Measurements from ENCODE around the gene LRRN2.

LRRN2 gene

DNA sequence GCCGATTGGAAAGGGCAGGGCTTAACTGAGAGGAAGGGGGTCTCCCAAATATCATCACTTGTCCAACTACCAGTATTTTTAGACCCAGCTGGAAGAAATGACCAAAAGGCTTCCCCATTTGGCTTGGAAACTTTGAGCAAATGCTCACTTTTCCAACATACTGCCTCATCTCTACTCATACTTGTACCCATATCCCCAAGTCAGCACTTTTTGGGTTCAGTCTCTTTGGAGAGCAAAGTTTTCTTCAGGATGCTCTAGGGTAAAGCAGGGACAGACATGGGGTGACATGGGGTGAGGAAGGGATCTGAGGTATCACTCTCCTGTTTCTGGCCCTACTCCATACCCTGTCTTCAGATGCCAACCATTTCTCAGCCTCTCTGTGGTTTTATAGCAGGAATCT, 27.2 kb downstream of the LRRN2 start:
- TF ChIP-seq, protein P1, sequence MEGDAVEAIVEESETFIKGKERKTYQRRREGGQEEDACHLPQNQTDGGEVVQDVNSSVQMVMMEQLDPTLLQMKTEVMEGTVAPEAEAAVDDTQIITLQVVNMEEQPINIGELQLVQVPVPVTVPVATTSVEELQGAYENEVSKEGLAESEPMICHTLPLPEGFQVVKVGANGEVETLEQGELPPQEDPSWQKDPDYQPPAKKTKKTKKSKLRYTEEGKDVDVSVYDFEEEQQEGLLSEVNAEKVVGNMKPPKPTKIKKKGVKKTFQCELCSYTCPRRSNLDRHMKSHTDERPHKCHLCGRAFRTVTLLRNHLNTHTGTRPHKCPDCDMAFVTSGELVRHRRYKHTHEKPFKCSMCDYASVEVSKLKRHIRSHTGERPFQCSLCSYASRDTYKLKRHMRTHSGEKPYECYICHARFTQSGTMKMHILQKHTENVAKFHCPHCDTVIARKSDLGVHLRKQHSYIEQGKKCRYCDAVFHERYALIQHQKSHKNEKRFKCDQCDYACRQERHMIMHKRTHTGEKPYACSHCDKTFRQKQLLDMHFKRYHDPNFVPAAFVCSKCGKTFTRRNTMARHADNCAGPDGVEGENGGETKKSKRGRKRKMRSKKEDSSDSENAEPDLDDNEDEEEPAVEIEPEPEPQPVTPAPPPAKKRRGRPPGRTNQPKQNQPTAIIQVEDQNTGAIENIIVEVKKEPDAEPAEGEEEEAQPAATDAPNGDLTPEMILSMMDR (IDR thresholded peaks at IDR 0.05; ENCODE audit: low read depth, low read length): no peak
- H3K4me3 ChIP-seq (ENCODE audit: low read depth, low read length): no peak overlapping the region

DNA sequence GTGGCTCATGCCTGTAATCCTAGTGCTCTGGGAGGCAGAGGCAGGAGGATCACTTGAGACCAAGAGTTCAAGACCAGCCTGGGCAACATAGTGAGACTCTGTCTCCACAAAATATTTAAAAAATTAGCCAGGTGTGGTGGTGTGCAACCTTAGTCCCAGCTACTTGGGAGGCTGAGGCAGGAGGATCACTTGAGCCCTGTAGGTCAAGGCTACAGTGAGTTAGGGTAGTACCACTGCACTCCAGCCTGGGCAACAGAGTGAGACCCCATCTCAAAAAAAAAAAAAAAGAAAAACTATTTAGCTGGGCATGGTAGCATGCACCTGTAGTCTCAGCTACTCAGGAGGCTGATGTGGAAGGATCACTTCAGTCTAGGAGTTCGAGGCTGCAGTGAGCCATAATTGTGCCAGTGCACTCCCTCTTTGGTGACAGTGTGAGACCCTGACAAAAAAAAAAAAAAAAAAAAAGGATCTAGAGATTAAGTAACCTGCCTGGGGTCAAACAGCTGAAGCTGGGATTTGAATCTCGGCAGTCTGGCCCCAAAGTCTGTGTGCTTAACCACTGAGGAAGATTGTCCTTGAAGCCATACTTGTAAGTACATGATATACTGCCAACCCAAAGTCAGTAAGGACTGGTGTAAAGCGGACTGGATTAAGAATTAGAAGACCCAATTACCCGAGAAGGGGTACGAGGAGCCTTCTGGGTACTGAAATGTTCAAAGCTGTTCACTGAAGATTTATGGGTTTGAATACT, 31.8 kb downstream of the LRRN2 start:
- TF ChIP-seq, protein P1 (IDR thresholded peaks at IDR 0.05; ENCODE audit: low read depth, low read length): no peak
- no peak overlapping the region for H3K4me3 ChIP-seq (ENCODE audit: low read depth, low read length)

DNA sequence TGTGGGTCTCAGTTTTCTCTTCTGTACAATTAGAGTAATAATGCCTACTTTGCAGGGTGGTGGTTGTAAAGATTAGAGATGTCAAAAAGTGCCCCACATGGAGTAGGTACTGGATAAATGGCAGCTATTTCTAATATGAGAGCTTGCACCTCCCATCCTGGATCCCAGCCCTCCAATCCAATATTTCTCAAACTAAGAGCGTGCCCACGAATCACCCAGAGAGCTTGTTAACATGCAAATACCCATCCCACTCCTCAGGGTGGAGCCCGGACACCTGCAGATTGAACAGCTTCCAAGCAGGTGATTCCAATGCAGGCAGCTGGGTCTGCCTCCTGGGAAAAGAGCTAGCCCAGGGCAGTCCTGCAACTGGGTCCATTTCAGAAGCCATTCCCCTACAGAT, 33.0 kb downstream of the LRRN2 start:
- no peak overlapping the region for H3K4me3 ChIP-seq (ENCODE audit: low read depth, low read length)
- TF ChIP-seq, protein P1 (IDR thresholded peaks at IDR 0.05; ENCODE audit: low read depth, low read length): no peak

DNA sequence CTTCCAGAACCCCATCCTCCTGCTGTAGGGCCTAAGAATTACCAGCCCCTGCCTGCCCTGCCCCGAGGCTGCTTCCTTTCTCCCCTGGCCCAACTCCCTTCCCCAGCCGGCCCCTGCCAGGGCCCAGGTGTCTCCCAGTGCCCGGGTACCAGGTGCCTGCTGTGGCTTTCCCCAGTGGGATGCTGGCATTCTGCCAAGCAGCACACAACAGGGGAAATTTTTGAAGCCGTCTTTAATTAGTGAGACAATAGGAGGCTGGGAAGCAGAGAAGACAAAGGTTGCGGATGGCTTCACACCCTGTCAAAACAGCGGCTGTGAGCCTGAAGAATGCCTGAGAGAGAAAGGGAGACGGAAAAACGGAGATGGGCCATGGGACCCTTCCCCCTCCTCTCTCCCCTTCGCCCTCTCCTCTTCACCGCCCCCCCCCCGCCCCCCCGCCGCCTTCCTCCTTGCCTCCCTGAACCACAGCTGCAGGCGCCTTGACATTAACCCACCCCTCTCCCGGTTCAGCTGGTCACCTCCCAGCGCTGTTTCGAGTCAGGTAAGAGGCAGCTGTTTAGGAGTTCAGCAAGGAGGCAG, 33.6 kb downstream of the LRRN2 start:
- H3K4me3 ChIP-seq (ENCODE audit: low read depth, low read length): no peak overlapping the region
- TF ChIP-seq, protein P1 (IDR thresholded peaks at IDR 0.05; ENCODE audit: low read depth, low read length): no peak

DNA sequence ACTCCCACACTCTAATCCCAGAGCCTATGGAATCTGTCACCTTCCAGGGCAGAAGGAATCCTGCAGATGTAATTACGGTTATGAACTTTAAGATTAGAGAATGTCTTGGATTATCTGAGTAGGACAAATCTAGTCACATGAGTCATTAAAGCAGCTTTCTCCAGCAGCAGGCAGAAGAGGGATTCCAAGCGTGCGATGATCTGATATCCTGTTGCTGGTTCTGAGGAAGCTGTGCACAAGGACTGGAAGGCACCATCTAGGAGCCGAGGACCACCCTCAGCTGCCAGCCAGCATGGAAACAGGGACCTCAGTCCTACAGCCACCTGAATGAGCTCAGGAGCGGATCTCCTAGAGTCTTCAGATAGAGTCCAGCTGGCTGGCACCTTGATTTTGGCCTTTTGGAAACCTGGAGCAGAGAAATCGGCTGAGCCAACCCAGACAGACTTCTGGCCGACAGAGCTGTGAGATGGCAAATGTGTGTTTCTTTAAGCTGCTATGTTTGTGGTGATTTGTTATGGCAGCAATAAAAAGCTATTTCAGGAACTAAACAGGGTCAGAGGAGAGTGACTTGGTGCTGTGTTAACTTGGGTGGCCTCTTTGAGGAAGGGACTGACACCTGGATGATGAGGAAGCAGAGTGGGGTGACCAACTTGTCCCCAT, 34.5 kb downstream of the LRRN2 start:
- TF ChIP-seq, protein P1 (IDR thresholded peaks at IDR 0.05; ENCODE audit: low read depth, low read length): no peak
- no peak overlapping the region for H3K4me3 ChIP-seq (ENCODE audit: low read depth, low read length)

DNA sequence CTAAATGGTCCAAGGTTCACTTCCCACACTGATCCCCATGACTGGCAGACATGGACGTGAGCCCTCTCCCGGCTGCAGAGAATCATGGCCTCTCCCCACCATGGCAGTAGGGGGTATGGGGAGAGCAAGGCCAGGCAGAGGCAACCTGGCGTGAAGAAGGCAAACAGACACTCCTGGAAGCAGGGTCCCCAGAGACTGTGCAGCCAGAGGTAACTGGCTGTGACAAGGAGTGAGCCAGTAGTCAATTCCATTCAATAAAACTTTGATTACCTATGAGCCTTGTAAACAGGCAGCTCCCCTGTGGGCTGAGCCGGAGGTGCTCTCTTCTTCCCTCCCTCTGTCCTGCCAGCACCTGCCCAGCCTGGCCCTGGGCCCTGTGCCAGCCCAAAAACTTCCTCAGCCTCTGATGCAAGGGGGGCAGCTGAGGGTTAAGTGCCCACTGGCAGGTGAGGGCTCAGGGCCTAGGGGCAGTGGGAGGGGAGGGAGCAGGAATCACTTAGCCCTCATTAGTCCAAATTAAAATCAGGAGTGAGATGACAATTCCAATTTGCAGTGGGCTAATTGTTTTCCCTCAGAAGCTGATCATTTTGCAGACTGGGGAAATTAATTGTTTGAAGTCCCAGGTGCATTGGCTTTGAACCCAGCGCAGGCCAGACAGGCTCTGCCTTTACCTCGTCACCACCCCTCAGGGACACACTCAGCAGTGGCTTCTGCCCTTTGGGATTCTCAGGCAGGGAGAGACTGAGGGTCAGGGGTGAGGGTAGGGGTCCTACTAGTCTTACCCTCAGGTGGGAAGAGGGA, 35.6 kb downstream of the LRRN2 start:
- TF ChIP-seq, protein P1 (IDR thresholded peaks at IDR 0.05; ENCODE audit: low read depth, low read length): no peak
- H3K4me3 ChIP-seq (ENCODE audit: low read depth, low read length): no peak overlapping the region

Measured in WI38 (cell line).